NCI-H526 treated with DMSO at 0.1 percent for 48 hours (cell line): Measurements from ENCODE around the gene PEX6.
A peak's percentile ranks its signal among the peaks of the same experiment; 100 is the strongest.
"Not testable (repeated sequence)": the region's sequence is repeated elsewhere in the genome, so short reads cannot be mapped to it uniquely, and the experiment has no call there.

Source experiments
- DNase-seq: peaks from one replicate; lab custom pipeline; 2025; lab: John Stamatoyannopoulos, UW

PEX6 gene

GRCh38 chr6:42963855-42964605, 15.0 kb downstream of the PEX6 start:
- peak; percentile 24 for DNase-seq

- no peak for DNase-seq
Observed at GRCh38 chr6:42963179-42963854, 15.7 kb downstream of the PEX6 start.

DNA sequence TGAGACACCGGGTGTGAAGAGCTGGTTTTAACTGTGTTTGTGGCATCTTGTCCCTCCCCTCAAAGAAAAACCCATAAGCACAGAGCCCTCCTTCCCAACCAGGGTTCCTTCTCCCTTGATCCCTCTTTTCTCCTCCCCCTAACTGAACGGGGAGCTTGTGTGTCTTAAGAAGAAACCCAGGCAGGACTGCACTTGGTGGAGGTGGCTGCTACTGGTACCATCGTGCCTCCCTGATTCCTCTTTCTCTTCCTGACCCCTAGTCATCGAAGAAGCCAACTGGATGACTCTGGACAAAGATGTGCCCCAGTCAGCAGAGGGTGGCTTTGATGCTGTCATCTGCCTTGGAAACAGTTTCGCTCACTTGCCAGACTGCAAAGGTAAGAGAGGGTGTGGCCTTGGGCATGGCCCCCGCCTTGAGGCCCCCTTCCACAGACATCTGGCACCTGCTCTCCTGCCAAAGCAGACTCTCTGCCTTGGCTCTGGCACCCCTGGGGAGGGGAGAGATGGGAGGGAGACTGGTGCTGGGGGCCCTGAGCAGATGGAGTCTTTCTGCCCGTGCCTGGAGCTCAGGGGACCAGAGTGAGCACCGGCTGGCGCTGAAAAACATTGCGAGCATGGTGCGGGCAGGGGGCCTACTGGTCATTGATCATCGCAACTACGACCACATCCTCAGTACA, 16.3 kb downstream of the PEX6 start:
- no peak for DNase-seq

DNA sequence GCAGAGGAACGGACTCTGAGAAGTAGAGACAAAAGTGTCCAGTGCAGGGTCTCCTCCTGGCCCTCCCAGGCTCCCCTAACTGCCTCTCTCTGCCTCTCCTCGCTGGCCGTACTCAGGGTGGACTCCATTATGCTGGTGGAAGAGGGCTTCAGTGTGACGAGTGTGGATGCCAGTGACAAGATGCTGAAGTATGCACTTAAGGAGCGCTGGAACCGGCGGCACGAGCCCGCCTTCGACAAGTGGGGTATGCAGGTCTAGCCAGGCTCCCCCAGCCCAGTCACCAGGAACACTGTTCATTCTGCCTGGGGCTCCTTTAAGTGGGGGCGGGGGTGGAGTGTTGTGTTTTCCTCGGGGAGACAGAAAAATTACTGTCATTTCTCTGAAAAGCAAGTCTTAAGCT, 16.9 kb downstream of the PEX6 start:
- no peak for DNase-seq

GRCh38 chr6:42961020-42961470, 17.9 kb downstream of the PEX6 start:
- DNase-seq: no peak

- peak; percentile 67 for DNase-seq
Observed at GRCh38 chr6:42960243-42961019, 18.6 kb downstream of the PEX6 start, which contains the start of gene GNMT. TSS of gene GNMT (plus strand) at chr6:42960754. CDS start at chr6:42960768, 14 bp downstream.

DNA sequence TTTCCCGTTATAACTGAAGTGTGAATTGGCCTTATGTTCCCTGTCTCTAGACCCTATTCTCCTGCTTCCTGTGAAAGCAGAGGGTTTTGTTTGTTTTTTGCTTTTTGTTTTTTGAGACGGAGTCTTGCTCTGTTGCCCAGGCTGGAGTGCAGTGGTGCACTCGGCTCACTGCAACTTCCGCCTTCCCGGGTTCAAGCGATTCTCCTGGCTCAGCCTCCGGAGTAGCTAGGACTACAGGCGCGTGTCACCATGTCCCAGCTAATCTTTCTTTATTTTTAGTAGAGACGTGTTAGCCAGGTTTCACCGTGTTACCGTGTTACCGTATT, 19.1 kb downstream of the PEX6 start:
- no peak for DNase-seq

DNA sequence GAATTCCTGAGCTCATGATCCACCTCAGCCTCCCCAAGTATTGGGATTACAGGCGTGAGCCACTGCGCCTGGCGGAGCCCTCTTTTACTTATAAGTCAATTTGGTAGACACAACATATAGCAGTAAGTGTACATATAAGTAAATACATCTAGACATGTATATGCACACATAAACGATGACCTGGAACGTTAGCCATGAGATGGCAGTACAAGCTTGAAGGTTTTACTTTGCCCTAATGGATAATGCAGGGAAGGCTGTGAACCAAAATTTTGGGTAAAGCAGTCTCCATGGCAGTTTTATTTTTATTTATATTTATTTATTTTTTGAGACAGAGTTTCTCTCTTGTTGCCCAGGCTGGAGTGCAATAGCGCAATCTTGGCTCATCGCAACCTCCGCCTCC, 20.9 kb downstream of the PEX6 start:
- DNase-seq: no peak

GRCh38 chr6:42954405-42954804, 24.6 kb downstream of the PEX6 start:
- DNase-seq: not testable (repeated sequence)

DNA sequence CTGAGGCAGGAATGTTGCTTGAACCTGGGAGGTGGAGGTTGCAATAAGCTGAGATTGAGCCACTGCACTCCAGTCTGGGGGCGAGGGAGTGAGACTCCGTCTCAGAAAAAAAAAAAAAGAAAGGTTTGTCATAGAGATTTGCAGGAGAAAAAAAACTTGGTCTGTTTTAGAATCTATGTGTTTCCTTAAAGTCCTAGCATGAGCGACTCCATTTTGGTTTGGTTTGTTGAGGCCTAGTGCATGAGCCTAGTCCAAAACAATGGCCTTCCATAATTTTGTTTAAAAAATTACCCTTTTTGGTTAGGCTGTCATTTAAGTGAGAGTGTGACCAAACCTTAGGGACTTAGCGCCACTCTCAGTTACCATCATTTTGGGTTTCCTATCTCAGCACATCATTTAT, 26.6 kb downstream of the PEX6 start:
- no peak for DNase-seq

DNA sequence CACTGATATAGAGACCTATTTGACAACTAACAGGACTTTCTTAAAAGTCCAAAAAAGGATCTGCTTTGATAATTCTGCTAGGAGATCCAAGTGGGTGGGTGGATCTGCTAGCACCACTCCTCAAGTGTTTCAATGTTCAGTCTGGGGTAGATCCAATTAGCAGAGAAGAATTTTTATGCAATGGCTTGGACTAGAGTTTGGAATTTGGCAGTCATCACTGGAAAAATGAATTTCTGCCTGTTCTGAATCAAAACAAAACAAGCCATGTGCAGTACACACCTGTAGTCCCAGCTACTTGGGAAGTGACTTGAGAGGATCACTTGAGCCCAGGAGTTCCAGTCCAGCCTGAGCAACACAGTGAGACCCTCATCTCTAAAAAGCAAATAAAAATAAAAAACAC, 31.0 kb downstream of the PEX6 start:
- DNase-seq: no peak

DNA sequence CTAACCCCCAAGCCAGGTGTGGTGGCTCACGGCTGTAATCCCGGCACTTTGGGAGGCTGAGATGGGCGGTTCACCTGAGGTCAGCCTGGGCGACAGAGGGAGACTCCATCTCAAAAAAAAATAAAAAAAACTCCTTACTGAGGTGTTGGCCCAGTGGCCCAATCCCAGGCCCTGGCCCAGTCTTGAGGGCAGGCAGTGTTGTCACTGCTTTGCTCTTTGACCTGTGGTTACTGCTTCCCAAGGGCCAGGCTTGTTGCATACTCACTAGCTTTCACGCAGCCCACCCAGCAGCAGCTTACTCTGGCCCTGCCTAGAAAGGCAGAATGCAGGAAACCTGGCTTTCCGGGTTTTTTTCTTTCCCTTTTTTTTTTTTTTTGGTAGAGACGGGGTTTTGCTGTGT, 36.5 kb downstream of the PEX6 start:
- no peak for DNase-seq

- DNase-seq: not testable (repeated sequence)
Observed at GRCh38 chr6:42941356-42941755, 37.6 kb downstream of the PEX6 start.

GRCh38 chr6:42940493-42941045, 38.4 kb downstream of the PEX6 start:
- no peak for DNase-seq

DNA sequence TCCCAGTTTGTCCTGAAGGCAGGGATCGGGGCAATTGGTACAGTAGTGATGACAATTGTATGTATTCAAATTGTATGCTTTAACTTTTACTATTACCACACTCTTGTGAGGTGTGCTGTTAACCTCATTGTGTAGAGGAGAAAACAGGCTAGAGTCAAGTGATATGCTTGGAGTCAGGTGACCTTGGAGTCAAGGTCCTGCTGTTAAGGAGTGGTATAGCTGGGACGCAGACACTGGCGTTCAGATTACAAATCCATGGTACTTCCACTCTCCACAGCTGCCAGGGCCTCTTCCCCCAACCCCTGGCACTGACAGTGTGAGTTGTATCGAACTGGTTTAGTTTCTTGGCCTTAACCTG, 39.2 kb downstream of the PEX6 start:
- no peak for DNase-seq

DNA sequence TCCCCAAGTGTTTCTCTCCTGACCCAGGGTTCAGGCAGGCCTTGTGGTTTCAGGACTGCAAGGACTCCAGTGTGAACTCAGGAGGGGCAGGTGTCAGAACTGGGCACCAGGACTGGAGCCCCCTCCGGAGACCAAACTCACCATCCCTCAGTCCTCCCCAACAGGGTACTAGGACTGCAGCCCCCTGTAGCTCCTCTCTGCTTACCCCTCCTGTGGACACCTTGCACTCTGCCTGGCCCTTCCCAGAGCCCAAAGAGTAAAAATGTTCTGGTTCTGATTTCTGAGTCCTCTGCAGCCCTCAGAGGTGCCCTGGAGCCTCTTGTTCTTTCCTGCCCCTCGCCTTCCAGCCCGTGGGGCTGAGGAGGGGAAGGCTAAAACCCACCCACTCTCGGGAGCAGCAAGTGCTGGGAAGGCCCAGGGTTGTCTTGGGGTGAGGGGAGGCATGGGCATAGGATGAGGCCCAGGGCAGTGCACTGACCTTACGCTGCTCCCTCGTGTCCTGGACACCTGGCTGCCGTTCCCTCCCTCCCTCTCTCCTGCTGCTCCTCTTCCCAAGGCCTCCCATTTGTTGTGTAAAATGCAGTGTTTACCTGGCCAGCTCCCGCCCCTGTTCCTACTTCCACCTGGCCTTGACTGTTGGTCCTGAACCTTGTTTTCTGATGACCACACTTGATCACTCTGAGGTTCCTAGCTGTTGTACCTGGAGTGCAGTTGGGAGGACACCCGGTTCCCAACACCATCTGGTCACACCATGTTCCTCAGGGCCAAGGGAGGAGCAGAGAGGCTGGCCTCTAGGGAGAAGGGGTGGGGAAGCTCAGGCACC, 39.8 kb downstream of the PEX6 start:
- no peak for DNase-seq

GRCh38 chr6:42938428-42938796, 40.6 kb downstream of the PEX6 start:
- DNase-seq: no peak

DNA sequence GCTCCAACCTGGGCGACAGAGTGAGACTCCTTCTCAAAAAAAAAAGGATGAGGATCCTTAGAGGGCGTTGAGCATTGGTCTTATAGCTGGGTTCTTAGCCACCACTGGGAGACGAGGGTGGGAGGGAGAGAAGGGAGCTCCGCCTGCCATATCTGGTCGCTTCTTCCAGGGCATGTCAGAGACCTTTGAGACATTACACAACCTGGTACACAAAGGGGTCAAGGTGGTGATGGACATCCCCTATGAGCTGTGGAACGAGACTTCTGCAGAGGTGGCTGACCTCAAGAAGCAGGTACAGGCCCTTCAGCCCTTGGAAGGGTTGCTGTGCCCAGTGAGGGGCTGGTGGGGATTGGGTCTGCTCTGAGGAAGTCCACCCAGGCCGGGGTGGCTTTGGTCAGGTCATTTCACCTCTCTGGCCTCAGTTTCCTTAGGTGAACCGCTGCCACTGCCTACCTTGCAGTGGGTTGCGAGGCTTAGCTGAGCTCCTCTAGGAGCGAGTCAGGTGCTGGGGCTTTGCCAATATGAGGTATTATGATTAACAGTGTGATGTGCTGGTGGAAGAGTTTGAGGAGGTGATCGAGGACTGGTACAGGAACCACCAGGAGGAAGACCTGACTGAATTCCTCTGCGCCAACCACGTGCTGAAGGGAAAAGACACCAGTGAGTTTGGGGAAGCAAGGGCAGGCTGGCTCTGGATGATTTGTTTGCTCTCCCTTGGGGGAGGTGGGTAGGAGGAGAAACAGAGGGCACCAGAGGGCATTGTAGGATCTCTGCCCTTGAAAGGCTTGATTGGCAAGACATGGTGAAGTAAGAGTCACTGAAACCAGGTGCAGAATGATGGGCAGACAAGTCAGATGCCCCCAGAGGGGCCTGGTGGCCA, 41.2 kb downstream of the PEX6 start:
- DNase-seq: no peak

DNA sequence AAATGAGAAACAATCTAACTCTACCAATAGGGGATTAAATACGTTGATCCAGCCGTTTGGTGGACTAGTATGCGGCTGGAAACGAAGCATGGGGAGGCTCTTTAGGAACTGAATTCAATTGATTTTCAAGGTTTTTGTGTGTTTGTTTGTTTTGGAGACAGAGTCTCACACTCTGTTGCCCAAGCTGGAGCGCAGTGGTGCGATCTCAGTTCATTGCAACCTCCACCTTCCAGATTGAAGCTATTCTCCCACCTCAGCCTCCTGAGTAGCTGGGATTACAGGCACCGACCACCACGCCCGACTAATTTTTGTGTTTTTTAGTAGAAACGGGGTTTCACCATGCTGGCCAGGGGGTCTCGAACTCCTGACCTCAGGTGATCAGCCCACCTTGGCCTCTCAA, 42.6 kb downstream of the PEX6 start:
- no peak for DNase-seq

- DNase-seq: no peak
Observed at GRCh38 chr6:42935322-42935721, 43.7 kb downstream of the PEX6 start.
